ENCODE results near the gene KRT79.

GRCh38 chr12:52832451-52832850, 1.7 kb downstream of the KRT79 start:
- TF ChIP-seq POLR2AphosphoS5 (IDR thresholded peaks at IDR 0.05), result no peak
- TF ChIP-seq, protein P1, sequence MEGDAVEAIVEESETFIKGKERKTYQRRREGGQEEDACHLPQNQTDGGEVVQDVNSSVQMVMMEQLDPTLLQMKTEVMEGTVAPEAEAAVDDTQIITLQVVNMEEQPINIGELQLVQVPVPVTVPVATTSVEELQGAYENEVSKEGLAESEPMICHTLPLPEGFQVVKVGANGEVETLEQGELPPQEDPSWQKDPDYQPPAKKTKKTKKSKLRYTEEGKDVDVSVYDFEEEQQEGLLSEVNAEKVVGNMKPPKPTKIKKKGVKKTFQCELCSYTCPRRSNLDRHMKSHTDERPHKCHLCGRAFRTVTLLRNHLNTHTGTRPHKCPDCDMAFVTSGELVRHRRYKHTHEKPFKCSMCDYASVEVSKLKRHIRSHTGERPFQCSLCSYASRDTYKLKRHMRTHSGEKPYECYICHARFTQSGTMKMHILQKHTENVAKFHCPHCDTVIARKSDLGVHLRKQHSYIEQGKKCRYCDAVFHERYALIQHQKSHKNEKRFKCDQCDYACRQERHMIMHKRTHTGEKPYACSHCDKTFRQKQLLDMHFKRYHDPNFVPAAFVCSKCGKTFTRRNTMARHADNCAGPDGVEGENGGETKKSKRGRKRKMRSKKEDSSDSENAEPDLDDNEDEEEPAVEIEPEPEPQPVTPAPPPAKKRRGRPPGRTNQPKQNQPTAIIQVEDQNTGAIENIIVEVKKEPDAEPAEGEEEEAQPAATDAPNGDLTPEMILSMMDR (IDR thresholded peaks at IDR 0.05), result no peak

Data from stomach (tissue), 4 donors.